C4-2B (cell line): ENCODE data around the gene TASOR2.
A peak's percentile ranks its signal among the peaks of the same experiment; 100 is the strongest.

Experiments
- H3K27ac ChIP-seq: fragments of 450-650 bp; 2 replicates; pipeline ENCODE4 v1.5.1; 2017
- ZFX ChIP-seq: fragments of 450-650 bp; IDR thresholded peaks from 2 replicates; pipeline ENCODE4 v1.6.1; 2017
- TF ChIP-seq, protein P1 (sequence below): fragments of 450-650 bp; conservative IDR thresholded peaks from 2 replicates; pipeline ENCODE4 v1.5.1; 2017; ENCODE audit warnings: mild to moderate bottlenecking

Gene TASOR2

DNA sequence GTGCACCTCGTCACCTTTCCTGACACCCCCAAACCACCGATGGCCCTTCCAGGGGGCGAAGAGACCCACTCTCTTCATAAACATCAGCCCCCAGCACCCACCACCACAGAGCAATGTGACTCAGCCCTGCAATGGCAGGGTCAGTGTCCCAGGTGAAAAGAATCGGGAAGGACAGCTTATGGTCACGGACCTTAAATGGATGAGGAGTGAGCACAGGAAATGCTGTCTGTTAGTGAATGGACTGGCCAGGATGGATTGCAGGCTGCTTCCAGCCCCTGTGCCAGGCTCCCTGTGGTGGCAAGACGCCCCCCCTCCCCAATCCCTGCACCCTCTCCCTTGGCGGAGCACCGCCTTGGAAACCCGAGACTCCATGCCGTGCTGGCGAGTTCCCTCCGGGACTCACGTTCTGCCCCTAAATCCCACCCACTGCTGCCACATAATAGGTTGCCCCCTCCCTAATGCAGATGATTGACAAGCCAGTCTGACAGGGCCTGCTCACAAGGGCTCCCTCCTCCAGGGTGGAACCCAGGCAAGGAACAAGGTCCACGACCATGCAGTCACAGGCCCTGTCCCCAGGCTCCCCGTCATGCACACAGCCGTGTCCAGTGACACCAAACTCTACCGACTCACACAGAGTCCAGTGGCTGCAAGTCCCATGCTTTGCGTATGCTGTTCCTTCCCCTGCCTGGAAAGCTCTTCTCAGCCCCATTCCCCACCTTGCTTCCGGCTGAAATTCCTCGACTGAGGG is 25.6 kb upstream of the TASOR2 start:
- H3K27ac ChIP-seq: peak overlapping the region; percentile 11; the same call in 1 of the 2 replicates
- no peak for TF ChIP-seq ZFX
- TF ChIP-seq, protein P1, sequence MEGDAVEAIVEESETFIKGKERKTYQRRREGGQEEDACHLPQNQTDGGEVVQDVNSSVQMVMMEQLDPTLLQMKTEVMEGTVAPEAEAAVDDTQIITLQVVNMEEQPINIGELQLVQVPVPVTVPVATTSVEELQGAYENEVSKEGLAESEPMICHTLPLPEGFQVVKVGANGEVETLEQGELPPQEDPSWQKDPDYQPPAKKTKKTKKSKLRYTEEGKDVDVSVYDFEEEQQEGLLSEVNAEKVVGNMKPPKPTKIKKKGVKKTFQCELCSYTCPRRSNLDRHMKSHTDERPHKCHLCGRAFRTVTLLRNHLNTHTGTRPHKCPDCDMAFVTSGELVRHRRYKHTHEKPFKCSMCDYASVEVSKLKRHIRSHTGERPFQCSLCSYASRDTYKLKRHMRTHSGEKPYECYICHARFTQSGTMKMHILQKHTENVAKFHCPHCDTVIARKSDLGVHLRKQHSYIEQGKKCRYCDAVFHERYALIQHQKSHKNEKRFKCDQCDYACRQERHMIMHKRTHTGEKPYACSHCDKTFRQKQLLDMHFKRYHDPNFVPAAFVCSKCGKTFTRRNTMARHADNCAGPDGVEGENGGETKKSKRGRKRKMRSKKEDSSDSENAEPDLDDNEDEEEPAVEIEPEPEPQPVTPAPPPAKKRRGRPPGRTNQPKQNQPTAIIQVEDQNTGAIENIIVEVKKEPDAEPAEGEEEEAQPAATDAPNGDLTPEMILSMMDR: no peak

DNA sequence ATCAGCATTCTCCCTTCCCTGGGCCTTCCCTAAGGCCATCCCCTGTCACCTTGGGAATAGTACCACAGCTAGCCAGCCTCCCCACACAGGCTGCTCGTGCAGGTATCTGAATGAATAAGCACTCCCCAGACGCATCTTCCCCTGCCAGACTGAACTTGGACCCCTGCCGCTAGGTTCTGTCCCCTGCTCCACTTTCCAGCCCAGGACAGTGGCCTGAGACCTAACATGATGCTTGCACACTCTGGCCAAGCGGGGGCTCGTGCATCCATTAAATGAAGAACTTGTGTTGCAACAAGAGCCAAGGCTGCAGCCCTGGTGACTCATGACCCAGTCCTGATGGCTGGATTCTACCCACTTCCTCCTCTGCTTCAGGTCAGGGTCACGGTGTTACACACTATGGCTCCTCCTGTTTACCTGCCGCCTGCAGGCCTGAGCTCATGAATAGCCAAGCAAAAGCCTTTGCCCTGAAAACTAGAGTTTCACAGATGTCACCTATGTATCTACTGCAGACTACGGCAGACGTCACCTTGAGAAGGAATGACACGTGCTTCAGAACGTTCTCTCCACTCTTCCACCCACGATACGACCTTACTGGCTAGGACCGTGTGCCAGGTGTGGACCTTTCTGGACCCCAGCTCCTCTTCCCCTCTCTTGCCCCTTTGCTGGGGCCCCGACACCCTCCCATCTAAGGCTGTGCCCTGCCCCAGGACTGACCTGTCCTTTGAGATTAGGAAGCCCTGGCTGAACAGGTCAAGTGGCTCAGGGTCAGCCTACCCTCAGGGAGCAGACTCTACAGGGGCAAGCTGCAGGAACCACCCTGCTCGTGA is 24.7 kb upstream of the TASOR2 start:
- H3K27ac ChIP-seq: peak overlapping the region; percentile 11; the same call in 1 of the 2 replicates
- TF ChIP-seq, protein P1: no peak
- no peak for TF ChIP-seq ZFX

GRCh38 chr10:5661043-5661442 is 23.6 kb upstream of the TASOR2 start:
- H3K27ac ChIP-seq: no peak overlapping the region
- TF ChIP-seq, protein P1: no peak
- no peak for TF ChIP-seq ZFX

DNA sequence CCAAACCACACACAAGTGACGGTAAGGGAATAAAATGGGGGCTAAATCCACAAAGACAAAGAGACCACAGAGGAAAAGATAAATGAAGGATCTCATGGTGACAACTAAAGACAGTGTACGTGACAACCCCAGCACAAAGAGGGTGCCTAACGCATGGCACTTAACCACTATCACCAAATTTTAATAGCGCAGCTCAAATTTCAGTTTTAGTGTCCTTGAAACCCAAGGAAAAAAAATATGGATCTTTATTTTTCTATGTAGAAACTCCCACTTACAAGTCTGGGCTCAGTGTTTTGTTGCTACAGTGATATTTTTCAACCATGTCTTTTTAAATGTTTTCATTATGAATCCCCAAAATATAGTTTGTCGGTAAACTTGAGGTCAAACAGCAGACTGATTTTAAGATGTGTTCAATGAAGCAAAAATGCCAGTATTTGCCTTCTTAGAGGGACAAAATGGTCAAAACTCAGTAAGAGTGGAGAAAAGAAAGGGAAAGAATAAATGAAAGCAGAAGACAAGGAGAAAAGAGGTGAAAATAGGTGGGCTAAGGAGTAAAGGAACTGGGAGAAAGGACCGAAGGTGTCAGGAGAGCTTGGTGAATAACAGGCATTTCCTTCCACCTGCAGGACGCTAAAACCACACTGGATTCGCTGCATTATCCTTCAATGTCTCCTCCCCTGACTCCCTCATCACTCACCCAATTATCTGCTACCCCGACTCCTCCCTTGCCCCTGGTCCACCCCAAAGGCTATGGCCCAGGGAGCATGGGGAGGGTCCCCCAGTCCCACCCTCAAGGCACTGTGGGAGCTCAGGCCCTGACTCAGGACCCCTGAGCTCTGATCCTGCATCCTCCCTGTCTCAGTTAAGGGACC is 21.7 kb upstream of the TASOR2 start:
- no peak overlapping the region for H3K27ac ChIP-seq
- TF ChIP-seq, protein P1: no peak
- no peak for TF ChIP-seq ZFX

GRCh38 chr10:5663692-5664427 is 20.8 kb upstream of the TASOR2 start:
- TF ChIP-seq, protein P1: no peak
- no peak for TF ChIP-seq ZFX
- H3K27ac ChIP-seq: no peak overlapping the region

DNA sequence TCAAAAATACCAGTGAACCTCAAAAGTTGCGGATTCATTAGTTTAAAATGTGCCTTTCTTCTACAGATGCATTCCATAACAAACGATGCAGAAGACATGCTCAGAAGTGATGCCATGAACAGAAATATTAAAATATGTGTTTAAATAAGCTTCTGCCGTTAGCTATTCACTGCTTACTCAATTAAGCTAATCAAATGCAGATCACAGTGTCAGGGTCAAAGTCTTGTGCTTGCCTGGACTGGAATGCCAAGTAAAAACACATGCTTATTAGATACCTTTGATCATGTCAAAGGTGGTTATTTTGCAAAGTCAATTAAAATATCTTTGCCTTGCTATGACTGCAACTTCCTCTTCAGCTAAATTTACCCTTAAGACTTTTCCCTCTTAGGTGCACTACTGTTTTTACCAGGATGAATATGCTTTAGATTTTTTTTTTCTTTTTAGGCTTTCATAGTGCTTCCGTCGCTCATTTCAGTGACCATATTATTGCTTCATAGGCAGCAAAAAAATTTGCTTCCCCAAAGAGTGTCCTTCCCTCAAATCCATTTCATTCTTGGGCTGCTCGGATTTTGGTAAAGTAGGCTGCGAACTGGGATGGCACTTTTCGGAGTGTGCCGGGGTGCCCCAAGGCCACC is 19.1 kb upstream of the TASOR2 start:
- peak overlapping the region; percentile 86 for H3K27ac ChIP-seq
- TF ChIP-seq ZFX: no peak
- TF ChIP-seq, protein P1: no peak
